Measurements from ENCODE around the gene HDGF. TPM values are rescaled to one million over a fixed set of nuclear protein-coding genes. Genes with fewer than 3 reads are reported as not detected.
A peak's percentile ranks its signal among the peaks of the same experiment; 100 is the strongest.

HDGF gene
- total RNA-seq, 2 experiments from 2014 or later: 232 to 235 TPM

DNA sequence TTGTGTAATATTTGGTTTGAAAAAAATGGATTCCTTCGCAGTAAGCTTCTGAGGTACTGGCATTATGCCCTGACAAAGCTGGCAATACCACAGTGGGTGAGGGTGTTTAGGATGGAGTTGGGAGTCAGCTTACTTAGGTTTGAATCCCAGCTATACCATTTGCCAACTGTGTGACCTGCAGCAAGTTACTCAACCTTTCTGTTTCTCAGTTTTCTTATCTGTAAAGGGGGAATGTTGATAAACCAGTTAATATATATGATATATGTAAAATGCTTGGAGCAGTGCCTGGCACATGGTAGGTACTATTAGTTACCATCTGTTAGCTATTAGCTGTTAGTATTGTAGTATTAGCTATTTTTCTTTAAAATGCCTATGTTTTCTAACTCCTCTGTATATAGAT lies 4.9 kb upstream of the HDGF start:
- intact Hi-C loops (cut with micrococcal nuclease): loop anchor here (10.0 kb wide), 1 partner anchor 252 kb away; the partner anchor contains the start of gene MEF2D
- Mint-ChIP-seq H3K36me3 (ENCODE audit: low read depth) (no peaks in the 10 kb centered on the region), H3K9me3 (no peaks in the 10 kb centered on the region), H3K4me3 (no peak overlapping the region), H3K27me3 (no peaks in the 10 kb centered on the region), H3K4me1 (ENCODE audit: low read depth) (peaks cover 8% of the 10 kb centered on the region), H3K27ac (no peak overlapping the region)
- TF ChIP-seq, protein P1, sequence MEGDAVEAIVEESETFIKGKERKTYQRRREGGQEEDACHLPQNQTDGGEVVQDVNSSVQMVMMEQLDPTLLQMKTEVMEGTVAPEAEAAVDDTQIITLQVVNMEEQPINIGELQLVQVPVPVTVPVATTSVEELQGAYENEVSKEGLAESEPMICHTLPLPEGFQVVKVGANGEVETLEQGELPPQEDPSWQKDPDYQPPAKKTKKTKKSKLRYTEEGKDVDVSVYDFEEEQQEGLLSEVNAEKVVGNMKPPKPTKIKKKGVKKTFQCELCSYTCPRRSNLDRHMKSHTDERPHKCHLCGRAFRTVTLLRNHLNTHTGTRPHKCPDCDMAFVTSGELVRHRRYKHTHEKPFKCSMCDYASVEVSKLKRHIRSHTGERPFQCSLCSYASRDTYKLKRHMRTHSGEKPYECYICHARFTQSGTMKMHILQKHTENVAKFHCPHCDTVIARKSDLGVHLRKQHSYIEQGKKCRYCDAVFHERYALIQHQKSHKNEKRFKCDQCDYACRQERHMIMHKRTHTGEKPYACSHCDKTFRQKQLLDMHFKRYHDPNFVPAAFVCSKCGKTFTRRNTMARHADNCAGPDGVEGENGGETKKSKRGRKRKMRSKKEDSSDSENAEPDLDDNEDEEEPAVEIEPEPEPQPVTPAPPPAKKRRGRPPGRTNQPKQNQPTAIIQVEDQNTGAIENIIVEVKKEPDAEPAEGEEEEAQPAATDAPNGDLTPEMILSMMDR (IDR thresholded peaks at IDR 0.05): no peak
- ATAC-seq (no peak), DNase-seq (no peak)
- POLR2A ChIA-PET: interaction anchor here (1.0 to 1.7 kb wide), 3 partner anchors 8 to 16 kb away, joined by 5 read pairs; partner anchors contain the start of gene MRPL24
- CTCF ChIA-PET: interaction anchor here (1.0 to 3.6 kb wide), 8 partner anchors 11 to 130 kb away, joined by 3 to 23 read pairs (median 4); partner anchors contain the start of gene PRCC

DNA sequence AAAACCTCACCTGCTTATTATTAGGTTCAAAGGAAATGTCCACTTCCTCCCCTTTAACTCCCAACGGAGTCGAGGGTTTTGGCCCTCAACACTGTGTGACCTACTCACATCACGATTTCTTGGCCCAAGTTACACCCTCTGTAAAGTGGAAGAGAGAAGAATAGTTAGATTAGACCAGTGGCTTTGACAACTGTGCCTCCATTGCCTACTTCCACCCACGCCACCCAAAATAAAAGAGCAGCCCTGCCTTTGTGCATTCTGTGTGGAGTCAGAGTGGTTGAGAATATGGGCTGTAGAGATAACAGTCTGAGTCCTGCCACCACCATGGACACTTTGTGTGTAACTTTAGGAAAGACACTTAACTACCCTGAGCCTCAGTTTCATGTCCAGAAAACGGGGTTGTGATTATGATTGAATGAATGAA lies 4.1 kb upstream of the HDGF start:
- POLR2A ChIA-PET: interaction anchor here (1.1 to 1.7 kb wide), 2 partner anchors 8 to 15 kb away, joined by 5 read pairs; partner anchors contain the start of gene MRPL24
- TF ChIP-seq, protein P1 (IDR thresholded peaks at IDR 0.05): no peak
- H3K36me3 Mint-ChIP-seq (ENCODE audit: low read depth): peaks cover 2% of the 10 kb centered on the region
- CTCF ChIA-PET: interaction anchor here (1.3 to 6.6 kb wide), 5 partner anchors 12 to 66 kb away, joined by 4 to 80 read pairs (median 7); partner anchors contain the start of genes ISG20L2, METTL25B and PRCC
- H3K27ac Mint-ChIP-seq: no peak overlapping the region
- DNase-seq (no peak), ATAC-seq (no peak)
- peaks cover 8% of the 10 kb centered on the region for H3K4me1 Mint-ChIP-seq (ENCODE audit: low read depth)
- H3K27me3 Mint-ChIP-seq: no peaks in the 10 kb centered on the region
- H3K4me3 Mint-ChIP-seq: no peak overlapping the region
- intact Hi-C loops (cut with micrococcal nuclease): loop anchor here (10.0 kb wide), 1 partner anchor 251 kb away; the partner anchor contains the start of gene MEF2D
- H3K9me3 Mint-ChIP-seq: no peaks in the 10 kb centered on the region

DNA sequence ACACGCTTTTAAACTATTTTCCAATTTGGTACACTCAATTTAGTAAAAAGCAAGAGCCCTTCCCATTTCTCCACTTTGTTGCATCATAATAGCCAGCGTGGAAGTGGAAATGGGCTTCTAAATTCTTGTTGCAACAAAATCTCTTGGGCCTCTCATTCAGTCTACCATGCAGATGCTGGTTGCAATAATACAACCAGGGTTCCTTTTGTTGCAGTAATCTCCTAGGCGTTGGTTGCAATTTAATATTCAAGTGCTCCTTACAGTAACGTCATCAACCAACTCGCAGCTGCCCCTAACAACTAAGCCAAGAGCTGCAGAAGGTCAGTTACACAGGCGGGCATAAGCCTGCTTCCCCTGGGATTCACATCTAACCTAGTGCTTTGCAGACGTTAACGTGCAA lies 2.7 kb upstream of the HDGF start:
- intact Hi-C loops (cut with micrococcal nuclease): loop anchor here (10.0 kb wide), 1 partner anchor 249 kb away; the partner anchor contains the start of gene MEF2D
- POLR2A ChIA-PET: no interaction called here
- Mint-ChIP-seq H3K4me3 (no peak overlapping the region), H3K36me3 (ENCODE audit: low read depth) (peaks cover 15% of the 10 kb centered on the region), H3K4me1 (ENCODE audit: low read depth) (peaks cover 8% of the 10 kb centered on the region), H3K27ac (no peak overlapping the region), H3K27me3 (no peaks in the 10 kb centered on the region), H3K9me3 (no peaks in the 10 kb centered on the region)
- no peak for DNase-seq
- CTCF ChIA-PET: interaction anchor here (6.6 kb wide), 1 partner anchor 27 kb away, joined by 80 read pairs; the partner anchor contains the start of genes ISG20L2 and METTL25B
- no peak for ATAC-seq
- TF ChIP-seq, protein P1 (IDR thresholded peaks at IDR 0.05): no peak

DNA sequence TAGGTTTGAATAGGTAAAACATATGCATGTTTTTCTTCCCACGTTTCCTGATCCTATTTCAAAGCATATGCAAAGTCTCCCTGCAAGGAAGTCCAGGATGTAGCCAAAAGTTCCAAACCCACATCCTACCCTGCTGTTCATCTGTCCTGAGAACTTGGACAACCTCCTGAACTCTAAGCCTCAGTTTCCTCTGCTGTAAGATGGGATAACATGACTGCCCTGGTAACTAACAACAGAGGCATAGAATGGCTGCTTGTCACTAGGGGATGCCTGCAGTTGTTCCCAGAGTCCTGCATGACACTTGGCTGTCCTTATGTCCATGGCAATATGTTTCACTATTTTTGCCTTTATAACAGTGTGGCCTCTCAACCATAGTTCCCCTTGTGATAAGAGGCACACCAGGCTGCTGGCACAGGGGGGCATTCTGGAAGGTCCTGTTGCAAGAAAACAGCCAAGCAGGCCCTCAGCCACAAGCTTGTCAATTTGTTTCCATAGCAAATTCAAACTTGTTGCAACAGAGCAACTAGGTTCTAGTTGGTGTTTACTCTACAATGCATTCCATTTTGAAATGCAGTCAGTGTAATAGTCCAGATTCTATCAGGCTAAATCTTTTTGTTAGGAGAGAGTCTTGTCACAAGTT lies 1.5 kb upstream of the HDGF start:
- DNase-seq: no peak
- POLR2A ChIA-PET: interaction anchor here (0.6 to 4.7 kb wide), 7 partner anchors 11 to 52 kb away, joined by 3 to 60 read pairs (median 6); partner anchors contain the start of genes ISG20L2, METTL25B, MRPL24 and PRCC
- Mint-ChIP-seq H3K9me3 (no peaks in the 10 kb centered on the region), H3K36me3 (ENCODE audit: low read depth) (peaks cover 25% of the 10 kb centered on the region), H3K4me3 (peak overlapping the region; percentile 92), H3K27ac (peak overlapping the region; percentile 78), H3K27me3 (no peaks in the 10 kb centered on the region), H3K4me1 (ENCODE audit: low read depth) (peaks cover 18% of the 10 kb centered on the region)
- CTCF ChIA-PET: interaction anchor here (1.0 to 6.6 kb wide), 8 partner anchors 12 to 107 kb away, joined by 3 to 80 read pairs (median 4); partner anchors contain the start of genes ISG20L2, METTL25B and MRPL24
- ATAC-seq: no peak
- intact Hi-C loops (cut with micrococcal nuclease): loop anchor here (2.0 to 10.0 kb wide), 2 partner anchors 14 to 248 kb away; partner anchors contain the start of genes MEF2D and PRCC
- TF ChIP-seq, protein P1 (IDR thresholded peaks at IDR 0.05): no peak

Data from activated CD8-positive, alpha-beta T cell treated with anti-CD3 and anti-CD28 coated beads for 36 hours (primary cell).